Measurements from ENCODE around the gene AGMO. TPM values are rescaled to one million over a fixed set of nuclear protein-coding genes. Genes with fewer than 3 reads are reported as not detected.

AGMO gene
- total RNA-seq, 1 experiment from 2014 or later: 1.1 TPM

- DNase-seq (ENCODE audit: low read depth): no peak
Observed at GRCh38 chr7:15459018-15459615, 102.7 kb downstream of the AGMO start.

GRCh38 chr7:15457990-15458955 is 103.5 kb downstream of the AGMO start:
- no peak for DNase-seq (ENCODE audit: low read depth)

GRCh38 chr7:15452670-15453069 is 109.1 kb downstream of the AGMO start:
- no peak for DNase-seq (ENCODE audit: low read depth)

GRCh38 chr7:15446722-15447121 is 115.1 kb downstream of the AGMO start:
- no peak for DNase-seq (ENCODE audit: low read depth)

- no peak for DNase-seq (ENCODE audit: low read depth)
Observed at GRCh38 chr7:15446280-15446679, 115.5 kb downstream of the AGMO start.

- DNase-seq (ENCODE audit: low read depth): no peak
Observed at GRCh38 chr7:15441915-15442314, 119.9 kb downstream of the AGMO start.

GRCh38 chr7:15440482-15440881 is 121.3 kb downstream of the AGMO start:
- no peak for DNase-seq (ENCODE audit: low read depth)

GRCh38 chr7:15439853-15440252 is 122.0 kb downstream of the AGMO start:
- no peak for DNase-seq (ENCODE audit: low read depth)

GRCh38 chr7:15433151-15433550 is 128.7 kb downstream of the AGMO start:
- no peak for DNase-seq (ENCODE audit: low read depth)

- no peak for DNase-seq (ENCODE audit: low read depth)
Observed at GRCh38 chr7:15430911-15431310, 130.9 kb downstream of the AGMO start.

- no peak for DNase-seq (ENCODE audit: low read depth)
Observed at GRCh38 chr7:15430191-15430590, 131.6 kb downstream of the AGMO start.

- DNase-seq (ENCODE audit: low read depth): peak; percentile 10
Observed at GRCh38 chr7:15424468-15424867, 137.3 kb downstream of the AGMO start.

GRCh38 chr7:15419596-15419995 is 142.2 kb downstream of the AGMO start:
- no peak for DNase-seq (ENCODE audit: low read depth)

- DNase-seq (ENCODE audit: low read depth): no peak
Observed at GRCh38 chr7:15418264-15418663, 143.6 kb downstream of the AGMO start.

GRCh38 chr7:15417341-15417988 is 144.3 kb downstream of the AGMO start:
- DNase-seq (ENCODE audit: low read depth): no peak

GRCh38 chr7:15411019-15411418 is 150.8 kb downstream of the AGMO start:
- DNase-seq (ENCODE audit: low read depth): no peak

GRCh38 chr7:15407910-15408309 is 153.9 kb downstream of the AGMO start:
- no peak for DNase-seq (ENCODE audit: low read depth)

GRCh38 chr7:15403751-15404150 is 158.1 kb downstream of the AGMO start:
- no peak for DNase-seq (ENCODE audit: low read depth)

- no peak for DNase-seq (ENCODE audit: low read depth)
Observed at GRCh38 chr7:15403315-15403714, 158.5 kb downstream of the AGMO start.

- DNase-seq (ENCODE audit: low read depth): no peak
Observed at GRCh38 chr7:15402436-15403136, 159.2 kb downstream of the AGMO start.

GRCh38 chr7:15400440-15400839 is 161.4 kb downstream of the AGMO start:
- DNase-seq (ENCODE audit: low read depth): no peak

- DNase-seq (ENCODE audit: low read depth): no peak
Observed at GRCh38 chr7:15399441-15399840, 162.4 kb downstream of the AGMO start.

Data from RPMI7951 (cell line).